HG03575 (cell line): ENCODE measurements around the gene FKBP10.

Experiments
- ATAC-seq: cut with Tn5 transposase; IDR thresholded peaks from one replicate; pipeline ENCODE4 v1.9.1; 2021; ENCODE audit not compliant: unreplicated experiment, insufficient number of reproducible peaks, low FRiP score; ENCODE audit errors: extremely low read depth

The FKBP10 gene

DNA sequence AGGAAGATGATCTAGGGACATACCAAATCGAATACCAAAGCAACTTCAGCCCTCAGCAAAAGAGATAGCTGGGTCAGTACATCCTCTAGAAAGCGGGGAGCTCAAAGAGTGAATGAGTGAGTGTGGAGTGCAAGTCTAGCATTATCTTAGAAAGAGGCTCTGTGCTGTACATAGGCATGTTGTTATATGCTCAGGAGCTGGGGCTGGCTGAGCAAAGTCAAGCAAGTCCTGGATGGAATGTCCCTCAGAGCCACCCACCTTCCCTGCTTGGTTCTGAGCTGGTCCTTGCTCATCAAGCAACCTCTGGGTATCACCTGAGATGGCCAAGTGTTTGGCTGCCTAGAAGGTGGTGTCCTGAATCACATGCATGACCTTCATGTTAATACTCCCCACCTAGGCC, 57.3 kb downstream of the FKBP10 start:
- no peak for ATAC-seq

DNA sequence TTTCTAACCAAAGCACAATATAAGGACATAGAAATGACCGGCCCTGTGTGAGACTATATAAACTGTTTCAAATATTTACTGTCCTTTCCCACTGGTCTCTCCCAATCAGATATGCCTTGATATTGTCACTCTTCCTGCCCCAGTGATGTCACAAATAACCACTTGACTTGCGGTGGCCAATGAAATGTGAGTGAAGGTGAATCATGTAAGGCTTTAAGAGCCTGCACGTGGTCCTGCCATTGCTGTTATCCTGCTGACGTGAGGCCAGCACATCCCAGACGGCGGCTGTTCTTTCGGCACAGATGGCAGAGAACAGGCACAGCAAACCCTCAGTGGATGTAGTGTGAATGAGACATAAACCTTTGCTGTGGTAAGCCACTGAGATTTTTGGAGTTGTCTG, 57.8 kb downstream of the FKBP10 start:
- no peak for ATAC-seq

DNA sequence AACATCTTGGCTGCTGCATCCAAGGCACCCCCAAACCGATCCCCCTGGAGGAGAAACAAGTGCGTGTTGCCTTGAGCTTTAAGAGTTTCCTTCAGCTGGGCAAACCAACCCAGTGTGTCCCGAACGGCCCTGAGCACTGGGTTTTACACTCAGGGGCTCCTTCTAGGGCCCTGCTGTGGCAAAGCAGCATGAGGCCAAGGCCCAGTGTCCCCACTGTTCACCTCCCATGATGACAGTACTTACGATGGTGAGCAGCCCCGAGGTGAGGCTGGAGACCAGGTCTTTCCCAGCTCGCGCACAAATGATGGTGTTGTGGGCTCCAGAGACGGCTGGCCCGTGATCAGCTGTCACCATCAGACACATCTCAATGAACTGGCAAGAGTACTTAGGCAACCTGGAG, 59.0 kb downstream of the FKBP10 start:
- no peak for ATAC-seq
